Endothelial cell of umbilical vein (primary cell): ENCODE measurements around the gene DUSP15. TPM values are rescaled to one million over a fixed set of nuclear protein-coding genes. Genes with fewer than 3 reads are reported as not detected.
A peak's percentile ranks its signal among the peaks of the same experiment; 100 is the strongest.

ENCODE experiments used
- BruUV-seq: library from RNA; stranded (reverse); fragments of 400-500 nt; replicated peaks from 2 replicates; lab custom pipeline; 2021; lab: Mats Ljungman, UMichigan
- CTCF ChIA-PET: fragments of 300-600, 350-600 bp; sonication (Branson Sonifier 250); formaldehyde crosslinking; loops from one replicate; lab custom pipeline; 2021; ENCODE audit warnings: antibody characterized with exemption, inconsistent platforms; lab: Charles Lee
- POLR2A ChIA-PET: fragments of 300-600, 350-600 bp; sonication (Branson Sonifier 250); formaldehyde crosslinking; loops from one replicate; lab custom pipeline; 2021; ENCODE audit warnings: antibody characterized with exemption, inconsistent platforms; lab: Charles Lee
- DNase-seq: peaks from one replicate; pipeline ENCODE4 v3.0.0-alpha.2; 2011; ENCODE audit warnings: low read depth, low spot score
- FAIRE-seq: peaks from 2 replicates; lab custom pipeline; 2011; peaks lifted over from hg19 to GRCh38; lab: Jason Lieb, UNC
- H2AFZ ChIP-seq: 2 replicates; pipeline ENCODE4 v1.6.0; 2012; ENCODE audit warnings: low read depth, low read length, control low read depth, inconsistent platforms
- H3K27ac ChIP-seq: 2 replicates; pipeline ENCODE4 v1.5.1; 2011; ENCODE audit warnings: low read depth, mild to moderate bottlenecking, control low read depth, low read length, moderate library complexity; ENCODE audit not compliant: insufficient read depth
- H3K27me3 ChIP-seq, 2 experiments: 2 replicates each; pipeline versions ENCODE4 v1.6.0 to v1.6.1; 2011; ENCODE audit warnings: low read length in 2 of 2, mixed read lengths in 1 of 2; ENCODE audit not compliant: control insufficient read depth in 2 of 2, insufficient read depth in 2 of 2
- H3K36me3 ChIP-seq, 2 experiments: 2 replicates in 1 of 2; 3 replicates in 1 of 2; pipeline ENCODE4 v1.5.1; 2011; ENCODE audit warnings: low read length in 2 of 2, mild to moderate bottlenecking in 1 of 2, moderate library complexity in 1 of 2; ENCODE audit not compliant: control insufficient read depth in 2 of 2, insufficient read depth in 2 of 2; ENCODE audit errors: extremely low read depth in 1 of 2
- H3K4me1 ChIP-seq: 3 replicates; pipeline ENCODE4 v1.5.1; 2011; ENCODE audit warnings: mild to moderate bottlenecking, low read length; ENCODE audit not compliant: control insufficient read depth, insufficient read depth; ENCODE audit errors: extremely low read depth
- H3K4me2 ChIP-seq: 2 replicates; pipeline ENCODE4 v1.6.1; 2011; ENCODE audit warnings: low read length, control low read depth, mixed read lengths; ENCODE audit not compliant: insufficient read depth
- H3K4me3 ChIP-seq, 3 experiments: fragments of 200-600 bp in 1 of 3; sonication (generic), shearing (Covaris generic) in 1 of 3; replicated peaks in 1 of 3; 2 replicates each; pipeline ENCODE4 v1.5.1; 2011 to 2016; ENCODE audit warnings: control low read depth in 3 of 3, low read length in 3 of 3, mild to moderate bottlenecking in 2 of 3, inconsistent platforms in 1 of 3, low read depth in 1 of 3, moderate library complexity in 1 of 3; ENCODE audit not compliant: insufficient read depth in 1 of 3
- H3K79me2 ChIP-seq: 2 replicates; pipeline ENCODE4 v1.6.0; 2012; ENCODE audit warnings: low read length, inconsistent platforms; ENCODE audit not compliant: control insufficient read depth, insufficient read depth
- H3K9ac ChIP-seq: replicated peaks from 2 replicates; pipeline ENCODE3; 2011; ENCODE audit warnings: low read length, control low read depth; ENCODE audit not compliant: insufficient read depth; ENCODE audit errors: extremely low read depth
- H3K9me1 ChIP-seq: replicated peaks from 3 replicates; pipeline ENCODE4 v1.6.0; 2011; ENCODE audit warnings: mild to moderate bottlenecking, low read length; ENCODE audit not compliant: control insufficient read depth, insufficient read depth; ENCODE audit errors: extremely low read depth
- H3K9me3 ChIP-seq: replicated peaks from 2 replicates; pipeline ENCODE4 v1.5.1; 2012; ENCODE audit warnings: low read length, inconsistent platforms; ENCODE audit not compliant: control insufficient read depth, insufficient read depth
- H4K20me1 ChIP-seq: replicated peaks from 2 replicates; pipeline ENCODE3; 2011; ENCODE audit warnings: mild to moderate bottlenecking, low read length; ENCODE audit not compliant: control insufficient read depth, insufficient read depth; ENCODE audit errors: extremely low read depth
- EZH2 ChIP-seq: IDR thresholded peaks from 2 replicates; pipeline ENCODE4 v1.6.1; 2012; ENCODE audit warnings: borderline replicate concordance, low read depth, mild to moderate bottlenecking, moderate library complexity, low read length, inconsistent platforms; ENCODE audit not compliant: severe bottlenecking
- FOS ChIP-seq: IDR thresholded peaks from 2 replicates; pipeline ENCODE4 v1.6.1; 2011; ENCODE audit warnings: mild to moderate bottlenecking, low read length, moderate library complexity, borderline replicate concordance; ENCODE audit not compliant: insufficient read depth
- GATA2 ChIP-seq: IDR thresholded peaks from 2 replicates; pipeline ENCODE4 v1.7.0; 2011; ENCODE audit warnings: low read depth, mild to moderate bottlenecking, moderate library complexity, mixed read lengths, low read length; ENCODE audit not compliant: insufficient read length, insufficient read depth
- JUN ChIP-seq: IDR thresholded peaks from 2 replicates; pipeline ENCODE4 v1.6.1; 2011; ENCODE audit warnings: borderline replicate concordance, low read depth; ENCODE audit not compliant: insufficient read length, insufficient read depth
- MYC ChIP-seq: IDR thresholded peaks from one replicate; pipeline ENCODE4 v1.6.1; 2011; ENCODE audit warnings: mild to moderate bottlenecking, low read depth, low read length
- POLR2A ChIP-seq: IDR thresholded peaks from 2 replicates; pipeline ENCODE4 v1.6.1; 2012; ENCODE audit warnings: low read depth, mild to moderate bottlenecking, control low read depth, low read length
- POLR2AphosphoS5 ChIP-seq: IDR thresholded peaks from 2 replicates; pipeline ENCODE4 v1.6.1; 2012; ENCODE audit warnings: low read depth, mild to moderate bottlenecking, control low read depth, low read length, moderate library complexity; ENCODE audit not compliant: insufficient read depth
- dilution Hi-C: fragments of 300-500 bp; cut with MboI; formaldehyde crosslinking; loops from one replicate; pipeline ENCODE4 v1.15.0; 2019; ENCODE audit warnings: low sequenced_read_pairs; ENCODE audit not compliant: extremely low pct_ligation_motif_present
- intact Hi-C: fragments of 100-400 bp; cut with micrococcal nuclease; formaldehyde crosslinking; loops from one replicate; pipeline ENCODE4 v1.10.0; 2022
- polyA plus RNA-seq, 4 experiments: library from polyadenylated mRNA; depleted of rRNA in 3 of 4; stranded (reverse) in 3 of 4; unstranded in 1 of 4; fragments of >200 nt; gene quantifications; 2 replicates each; pipeline versions ENCODE4 v1.2.1 to v1.2.3, GENCODE V29; 2011 to 2012; ENCODE audit warnings: missing spikeins in 1 of 4
- total RNA-seq: library from RNA; stranded (reverse); gene quantifications from 2 replicates; pipeline ENCODE4 v1.2.3, GENCODE V29; 2021
- TF ChIP-seq, protein P1 (sequence below): IDR thresholded peaks from 2 replicates; pipeline ENCODE4 v1.6.1; 2011; ENCODE audit not compliant: insufficient read depth, insufficient read length
- TF ChIP-seq, protein P2 (sequence below), 2 donors: IDR thresholded peaks; 1 replicate in 1 of 2; 2 replicates in 1 of 2; pipeline ENCODE4 v1.5.1; 2011; ENCODE audit warnings: low read length in 2 of 2, mild to moderate bottlenecking in 2 of 2, moderate library complexity in 2 of 2, control low read depth in 1 of 2, inconsistent platforms in 1 of 2, low read depth in 1 of 2; ENCODE audit not compliant: insufficient read depth in 1 of 2; ENCODE audit errors: extremely low read depth in 1 of 2

Gene DUSP15
- total and polyA plus RNA-seq, 2 donors (not counting 3 experiments of a cell fraction or from before 2014, with no cell fraction given): 0.33 TPM; not detected in 1

DNA sequence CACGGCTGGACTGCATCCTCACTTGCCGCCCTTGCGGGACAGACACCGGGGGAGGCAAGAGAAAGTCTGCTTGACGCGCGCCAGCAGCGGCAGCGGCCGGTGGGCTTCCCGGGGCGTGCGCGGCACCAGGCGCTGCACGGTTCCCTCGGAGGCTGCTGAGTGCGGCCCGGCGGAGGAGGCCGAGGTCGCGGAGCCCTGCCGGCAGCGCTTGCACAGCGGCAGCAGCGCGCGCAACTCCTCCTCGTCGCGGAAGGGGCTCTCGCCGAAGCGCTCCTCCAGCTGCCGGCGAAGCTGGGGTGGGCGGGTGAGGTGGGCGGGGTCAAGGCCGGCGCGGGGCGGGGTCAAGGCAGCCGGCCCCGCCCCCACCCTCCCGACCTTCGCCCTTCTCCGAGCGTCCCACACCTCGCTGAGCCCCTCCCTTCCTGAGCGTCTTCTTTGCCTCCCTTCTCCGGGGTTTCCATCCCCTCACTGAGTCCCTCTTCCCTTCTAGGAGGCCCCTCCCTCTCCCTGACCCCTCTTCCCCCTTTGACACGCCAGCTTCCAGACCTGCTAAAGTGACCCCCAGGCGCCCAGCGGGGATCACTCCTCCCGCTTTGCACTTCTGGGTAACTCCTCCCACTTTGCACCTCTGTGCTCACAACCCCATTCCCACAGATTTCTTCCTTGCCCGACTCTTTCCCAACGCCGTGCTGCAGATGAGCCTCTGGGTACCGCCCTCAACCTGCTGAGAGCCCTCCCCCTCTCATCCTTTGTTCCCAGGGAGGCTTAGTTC is 8.8 kb downstream of the DUSP15 start:
- TF ChIP-seq FOS (no peak), MYC (no peak), POLR2AphosphoS5 (no peak), EZH2 (no peak), JUN (no peak)
- TF ChIP-seq, protein P1, sequence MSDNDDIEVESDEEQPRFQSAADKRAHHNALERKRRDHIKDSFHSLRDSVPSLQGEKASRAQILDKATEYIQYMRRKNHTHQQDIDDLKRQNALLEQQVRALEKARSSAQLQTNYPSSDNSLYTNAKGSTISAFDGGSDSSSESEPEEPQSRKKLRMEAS: no peak
- peak overlapping the region in 2 of 3 experiments; percentile 32 to 37 for H3K4me3 ChIP-seq
- no peaks in the 10 kb centered on the region for H3K36me3 ChIP-seq
- no peak overlapping the region for H3K9ac ChIP-seq
- DNase-seq: peak; percentile 56
- H3K4me1 ChIP-seq: no peaks in the 10 kb centered on the region
- no peaks in the 10 kb centered on the region for H3K9me1 ChIP-seq
- ChIA-PET POLR2A (no interaction called here), CTCF (interaction anchor here (2.1 to 3.9 kb wide), 3 partner anchors 15 to 170 kb away, joined by 8 to 25 read pairs (median 11); partner anchors contain the start of gene PDRG1)
- no peak overlapping the region for H3K27ac ChIP-seq
- peak; percentile 74 for FAIRE-seq
- peaks cover 21 to 26% of the 10 kb centered on the region in 2 experiments for H3K27me3 ChIP-seq
- H4K20me1 ChIP-seq: no peaks in the 10 kb centered on the region
- intact Hi-C loops (no loop called here), dilution Hi-C loops (no loop called here)
- H2AFZ ChIP-seq: peak overlapping the region; percentile 40
- no peaks in the 10 kb centered on the region for H3K9me3 ChIP-seq
- no TSS peak for BruUV-seq
- H3K79me2 ChIP-seq: no peaks in the 10 kb centered on the region
- peak overlapping the region; percentile 64 for H3K4me2 ChIP-seq

DNA sequence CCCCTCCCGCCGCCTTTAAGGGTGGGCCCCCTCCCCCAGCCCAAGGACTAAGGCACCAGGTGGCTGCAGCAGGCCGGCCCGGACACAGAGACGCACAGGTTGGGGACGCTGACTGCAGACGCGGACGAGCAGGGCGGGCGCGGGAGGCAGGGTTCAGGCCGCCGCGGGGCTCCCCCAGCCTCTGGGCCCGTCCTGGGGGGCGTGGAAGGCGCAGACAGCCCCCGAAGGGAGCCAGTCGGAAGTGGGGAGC is 9.3 kb downstream of the DUSP15 start:
- intact Hi-C loops (no loop called here), dilution Hi-C loops (no loop called here)
- no TSS peak for BruUV-seq
- no peak for FAIRE-seq
- no peak overlapping the region for H3K27ac ChIP-seq
- no peaks in the 10 kb centered on the region for H3K9me1 ChIP-seq
- no peak overlapping the region for H3K9ac ChIP-seq
- peak overlapping the region; percentile 64 for H3K4me2 ChIP-seq
- ChIA-PET CTCF (interaction anchor here (1.0 to 3.9 kb wide), 5 partner anchors 10 to 171 kb away, joined by 3 to 25 read pairs (median 8); partner anchors contain the start of gene PDRG1), POLR2A (no interaction called here)
- no peaks in the 10 kb centered on the region for H3K79me2 ChIP-seq
- no peak for DNase-seq
- H3K9me3 ChIP-seq: no peaks in the 10 kb centered on the region
- peak overlapping the region in 2 of 3 experiments; percentile 32 to 37 for H3K4me3 ChIP-seq
- peaks cover 24 to 28% of the 10 kb centered on the region in 2 experiments for H3K27me3 ChIP-seq
- TF ChIP-seq GATA2 (no peak), MYC (no peak), FOS (no peak), POLR2AphosphoS5 (no peak), JUN (no peak), EZH2 (no peak), POLR2A (no peak)
- TF ChIP-seq, protein P2, sequence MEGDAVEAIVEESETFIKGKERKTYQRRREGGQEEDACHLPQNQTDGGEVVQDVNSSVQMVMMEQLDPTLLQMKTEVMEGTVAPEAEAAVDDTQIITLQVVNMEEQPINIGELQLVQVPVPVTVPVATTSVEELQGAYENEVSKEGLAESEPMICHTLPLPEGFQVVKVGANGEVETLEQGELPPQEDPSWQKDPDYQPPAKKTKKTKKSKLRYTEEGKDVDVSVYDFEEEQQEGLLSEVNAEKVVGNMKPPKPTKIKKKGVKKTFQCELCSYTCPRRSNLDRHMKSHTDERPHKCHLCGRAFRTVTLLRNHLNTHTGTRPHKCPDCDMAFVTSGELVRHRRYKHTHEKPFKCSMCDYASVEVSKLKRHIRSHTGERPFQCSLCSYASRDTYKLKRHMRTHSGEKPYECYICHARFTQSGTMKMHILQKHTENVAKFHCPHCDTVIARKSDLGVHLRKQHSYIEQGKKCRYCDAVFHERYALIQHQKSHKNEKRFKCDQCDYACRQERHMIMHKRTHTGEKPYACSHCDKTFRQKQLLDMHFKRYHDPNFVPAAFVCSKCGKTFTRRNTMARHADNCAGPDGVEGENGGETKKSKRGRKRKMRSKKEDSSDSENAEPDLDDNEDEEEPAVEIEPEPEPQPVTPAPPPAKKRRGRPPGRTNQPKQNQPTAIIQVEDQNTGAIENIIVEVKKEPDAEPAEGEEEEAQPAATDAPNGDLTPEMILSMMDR (IDR thresholded peaks at IDR 0.05; ENCODE audit: extremely low read depth in 1 of 2, insufficient read depth in 1 of 2, low read depth in 1 of 2, low read length in 2 of 2): no peak
- TF ChIP-seq, protein P1: no peak
- no peaks in the 10 kb centered on the region for H4K20me1 ChIP-seq
- H3K4me1 ChIP-seq: no peaks in the 10 kb centered on the region
- H2AFZ ChIP-seq: peak overlapping the region; percentile 40
- no peaks in the 10 kb centered on the region for H3K36me3 ChIP-seq
